ENCODE data around the gene MOGAT1. TPM values are rescaled to one million over a fixed set of nuclear protein-coding genes. Genes with fewer than 3 reads are reported as not detected.

MOGAT1 gene
- total RNA-seq, 1 donor from 2014 or later, result not detected

DNA sequence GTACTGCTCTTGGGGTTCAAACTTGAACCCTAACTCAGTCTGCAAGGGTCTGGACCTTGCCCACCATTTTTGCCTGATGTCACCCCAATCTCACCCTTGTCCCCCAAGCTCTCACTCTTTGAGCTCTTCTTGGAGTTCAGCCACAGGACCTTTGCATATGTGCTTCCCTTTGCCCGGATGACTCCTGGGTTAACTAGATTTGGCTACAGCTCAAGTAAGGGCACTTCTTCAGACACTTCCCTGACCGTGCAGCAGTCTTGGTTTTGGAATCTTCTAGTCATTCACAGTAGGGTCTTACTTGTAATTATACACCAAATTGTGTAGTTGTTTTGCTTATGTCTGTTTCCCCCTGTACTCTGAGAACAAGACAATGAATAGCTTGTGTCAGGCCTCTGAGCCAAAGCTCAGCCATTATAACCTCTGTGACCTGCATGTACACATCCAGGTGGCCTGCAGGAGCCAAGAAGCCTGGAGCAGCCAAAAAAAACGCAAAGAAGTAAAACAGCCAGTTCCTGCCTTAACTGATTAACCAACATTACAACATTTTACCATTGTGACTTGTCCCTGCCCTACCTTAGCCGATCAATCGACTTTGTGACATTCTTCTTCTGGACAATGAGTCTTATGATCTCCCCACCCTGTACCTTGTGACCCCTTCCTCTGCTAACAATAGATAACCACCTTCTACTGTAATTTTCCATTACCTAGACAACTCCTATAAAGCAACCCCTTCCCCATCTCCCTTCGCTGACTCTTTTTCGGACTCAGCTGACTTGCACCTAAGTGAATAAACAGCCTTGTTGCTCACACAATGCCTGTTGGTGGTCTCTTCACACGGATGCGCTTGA, 1.0 kb upstream of the MOGAT1 start:
- peaks cover 0 to 11% (median 4%) of the 10 kb centered on the region in 3 donors for H3K27me3 ChIP-seq (ENCODE audit: control insufficient read depth in 3 of 3, insufficient read depth in 3 of 3, low read length in 3 of 3)
- H3K9me3 ChIP-seq (ENCODE audit: control insufficient read depth in 3 of 3, low read length in 3 of 3), result no peaks in the 10 kb centered on the region
- H3K4me3 ChIP-seq (ENCODE audit: low read length in 3 of 3), result no peak overlapping the region
- H3K27ac ChIP-seq (ENCODE audit: low read depth, low read length), result no peak overlapping the region
- H3K4me1 ChIP-seq (ENCODE audit: control insufficient read depth in 3 of 3, insufficient read depth in 3 of 3, low read length in 3 of 3), result peaks cover 2 to 10% (median 10%) of the 10 kb centered on the region in 3 donors
- no peak overlapping the region for H3K9ac ChIP-seq (ENCODE audit: low read depth in 1 of 3, low read length in 3 of 3)
- no peaks in the 10 kb centered on the region for H3K36me3 ChIP-seq (ENCODE audit: control insufficient read depth in 3 of 3, insufficient read depth in 3 of 3, low read length in 3 of 3)

DNA sequence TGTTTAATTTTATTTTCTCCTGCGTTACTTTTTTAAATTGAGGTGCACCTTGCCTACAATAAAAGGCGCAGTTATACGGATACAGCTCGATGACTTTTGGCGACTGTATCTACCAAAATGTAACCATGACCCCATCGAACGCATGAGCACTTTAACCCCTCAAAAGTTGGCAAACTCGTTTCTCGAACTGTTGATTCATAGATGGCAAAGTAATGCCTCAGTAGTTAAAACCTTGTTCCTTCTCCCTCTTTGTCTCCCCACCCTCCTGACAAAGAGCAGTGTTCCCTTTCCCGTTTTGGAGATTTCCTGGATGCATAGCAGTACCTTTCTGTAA, 577 bp downstream of the MOGAT1 start:
- H3K36me3 ChIP-seq (ENCODE audit: control insufficient read depth in 3 of 3, insufficient read depth in 3 of 3, low read length in 3 of 3), result no peaks in the 10 kb centered on the region
- peak overlapping the region; percentile 54 to 83 (median 60) for H3K9ac ChIP-seq (ENCODE audit: low read depth in 1 of 3, low read length in 3 of 3)
- H3K4me3 ChIP-seq (ENCODE audit: low read length in 3 of 3), result peak overlapping the region; percentile 70 to 79 (median 75)
- H3K27ac ChIP-seq (ENCODE audit: low read depth, low read length), result no peak overlapping the region
- peaks cover 0 to 11% (median 4%) of the 10 kb centered on the region in 3 donors for H3K27me3 ChIP-seq (ENCODE audit: control insufficient read depth in 3 of 3, insufficient read depth in 3 of 3, low read length in 3 of 3)
- no peaks in the 10 kb centered on the region for H3K9me3 ChIP-seq (ENCODE audit: control insufficient read depth in 3 of 3, low read length in 3 of 3)
- H3K4me1 ChIP-seq (ENCODE audit: control insufficient read depth in 3 of 3, insufficient read depth in 3 of 3, low read length in 3 of 3), result peaks cover 2 to 10% (median 10%) of the 10 kb centered on the region in 3 donors

DNA sequence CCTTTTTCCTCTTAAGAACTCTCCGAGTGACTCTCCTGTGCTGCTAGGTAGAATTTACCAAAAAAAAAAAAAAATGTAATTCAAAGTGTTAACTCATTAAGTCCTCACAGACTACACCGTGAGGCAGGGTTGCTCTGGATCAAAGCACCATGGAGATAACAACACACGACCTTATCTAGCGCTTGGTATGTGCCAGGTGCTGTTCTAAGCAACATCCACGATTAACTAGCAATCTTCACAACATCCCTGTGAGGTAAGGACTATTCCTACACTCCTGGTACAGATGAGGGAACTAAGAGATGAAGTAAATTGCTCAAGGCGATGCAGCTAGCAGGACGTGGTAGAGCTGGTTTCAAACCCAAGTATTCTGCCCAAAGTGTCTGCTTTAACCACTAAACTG, 1.8 kb downstream of the MOGAT1 start:
- Histone ChIP-seq H3K9ac (ENCODE audit: low read depth in 1 of 3, low read length in 3 of 3) (no peak overlapping the region), H3K9me3 (ENCODE audit: control insufficient read depth in 3 of 3, low read length in 3 of 3) (no peaks in the 10 kb centered on the region), H3K27me3 (ENCODE audit: control insufficient read depth in 3 of 3, insufficient read depth in 3 of 3, low read length in 3 of 3) (peaks cover 0 to 11% (median 4%) of the 10 kb centered on the region in 3 donors), H3K27ac (ENCODE audit: low read depth, low read length) (no peak overlapping the region), H3K36me3 (ENCODE audit: control insufficient read depth in 3 of 3, insufficient read depth in 3 of 3, low read length in 3 of 3) (no peaks in the 10 kb centered on the region), H3K4me3 (ENCODE audit: low read length in 3 of 3) (no peak overlapping the region), H3K4me1 (ENCODE audit: control insufficient read depth in 3 of 3, insufficient read depth in 3 of 3, low read length in 3 of 3) (peaks cover 2 to 10% (median 10%) of the 10 kb centered on the region in 3 donors)

DNA sequence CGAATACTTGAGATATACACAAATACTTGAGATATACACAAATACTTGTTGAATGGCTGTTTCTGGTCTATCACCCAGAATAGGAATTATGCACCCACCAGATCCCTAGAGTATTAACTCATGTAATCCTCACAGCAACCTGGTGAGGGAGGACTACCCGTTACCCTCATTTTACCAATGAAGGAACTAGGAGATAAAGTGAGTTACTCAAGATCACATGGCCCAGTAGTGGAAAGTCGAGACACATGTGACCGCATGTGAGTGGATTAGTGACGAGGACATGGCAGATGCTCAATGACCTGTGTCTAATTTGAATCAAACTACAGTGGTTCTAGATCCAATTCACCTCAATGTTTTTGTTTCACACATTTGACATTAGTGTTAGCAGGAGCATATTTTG, 2.4 kb downstream of the MOGAT1 start:
- peaks cover 0 to 13% (median 4%) of the 10 kb centered on the region in 3 donors for H3K27me3 ChIP-seq (ENCODE audit: control insufficient read depth in 3 of 3, insufficient read depth in 3 of 3, low read length in 3 of 3)

DNA sequence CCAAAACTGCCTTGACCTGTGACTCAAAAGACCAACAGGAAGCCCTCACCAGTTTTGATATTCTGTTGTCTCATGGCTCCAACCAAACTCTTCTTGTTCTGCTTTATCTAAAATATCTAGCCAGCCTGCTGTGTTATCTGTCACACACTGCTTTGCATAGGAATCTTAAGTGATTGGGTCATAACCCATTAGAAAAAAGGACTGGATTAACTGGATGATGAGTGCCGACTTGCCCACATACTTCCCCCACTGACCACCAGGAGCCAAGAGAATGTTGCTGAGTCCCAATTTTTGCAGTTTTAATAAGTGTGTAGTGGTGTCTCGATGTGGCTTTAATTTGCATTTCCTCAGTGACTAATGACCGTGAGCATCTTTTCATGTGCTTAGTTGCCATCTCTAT, 6.5 kb downstream of the MOGAT1 start:
- Histone ChIP-seq H3K27ac (ENCODE audit: low read depth, low read length) (no peak overlapping the region), H3K4me3 (ENCODE audit: low read length in 3 of 3) (no peak overlapping the region), H3K9ac (ENCODE audit: low read depth in 1 of 3, low read length in 3 of 3) (no peak overlapping the region), H3K9me3 (ENCODE audit: control insufficient read depth in 3 of 3, low read length in 3 of 3) (no peaks in the 10 kb centered on the region), H3K4me1 (ENCODE audit: control insufficient read depth in 3 of 3, insufficient read depth in 3 of 3, low read length in 3 of 3) (no peaks in the 10 kb centered on the region), H3K36me3 (ENCODE audit: control insufficient read depth in 3 of 3, insufficient read depth in 3 of 3, low read length in 3 of 3) (no peaks in the 10 kb centered on the region), H3K27me3 (ENCODE audit: control insufficient read depth in 3 of 3, insufficient read depth in 3 of 3, low read length in 3 of 3) (peaks cover 0 to 7% (median 4%) of the 10 kb centered on the region in 3 donors)

More for the DNA sequence above, 2.4 kb downstream of the MOGAT1 start:
- no peak overlapping the region for H3K9ac ChIP-seq (ENCODE audit: low read depth in 1 of 3, low read length in 3 of 3)
- H3K9me3 ChIP-seq (ENCODE audit: control insufficient read depth in 3 of 3, low read length in 3 of 3), result no peaks in the 10 kb centered on the region
- H3K27ac ChIP-seq (ENCODE audit: low read depth, low read length), result no peak overlapping the region
- no peaks in the 10 kb centered on the region for H3K36me3 ChIP-seq (ENCODE audit: control insufficient read depth in 3 of 3, insufficient read depth in 3 of 3, low read length in 3 of 3)
- H3K4me1 ChIP-seq (ENCODE audit: control insufficient read depth in 3 of 3, insufficient read depth in 3 of 3, low read length in 3 of 3), result peaks cover 2 to 10% (median 10%) of the 10 kb centered on the region in 3 donors
- H3K4me3 ChIP-seq (ENCODE audit: low read length in 3 of 3), result no peak overlapping the region

DNA sequence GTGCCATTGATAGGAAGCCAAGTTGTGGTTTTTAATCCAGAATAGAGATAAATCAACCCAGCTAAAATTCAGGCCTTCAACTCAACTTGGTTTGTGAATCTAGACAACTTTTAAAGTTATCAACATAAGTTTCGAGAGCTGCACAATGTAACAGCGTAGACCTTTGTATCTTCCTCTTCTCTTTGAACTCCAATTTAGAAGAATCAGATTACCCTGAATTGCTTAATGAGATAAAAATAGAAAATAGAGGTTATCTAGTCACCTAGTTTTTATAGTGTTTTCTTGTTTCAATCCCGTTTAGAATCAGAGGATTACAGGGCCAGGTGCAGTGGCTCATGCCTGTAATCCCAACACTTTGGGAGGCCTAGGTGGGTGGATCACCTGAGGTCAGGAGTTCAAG, 12.3 kb downstream of the MOGAT1 start:
- Histone ChIP-seq H3K9me3 (ENCODE audit: control insufficient read depth in 3 of 3, low read length in 3 of 3) (no peaks in the 10 kb centered on the region), H3K9ac (ENCODE audit: low read depth in 1 of 3, low read length in 3 of 3) (no peak overlapping the region), H3K4me1 (ENCODE audit: control insufficient read depth in 3 of 3, insufficient read depth in 3 of 3, low read length in 3 of 3) (no peaks in the 10 kb centered on the region), H3K4me3 (ENCODE audit: low read length in 3 of 3) (no peak overlapping the region), H3K27ac (ENCODE audit: low read depth, low read length) (no peak overlapping the region), H3K36me3 (ENCODE audit: control insufficient read depth in 3 of 3, insufficient read depth in 3 of 3, low read length in 3 of 3) (no peaks in the 10 kb centered on the region), H3K27me3 (ENCODE audit: control insufficient read depth in 3 of 3, insufficient read depth in 3 of 3, low read length in 3 of 3) (peaks cover 0 to 6% (median 0%) of the 10 kb centered on the region in 3 donors)

DNA sequence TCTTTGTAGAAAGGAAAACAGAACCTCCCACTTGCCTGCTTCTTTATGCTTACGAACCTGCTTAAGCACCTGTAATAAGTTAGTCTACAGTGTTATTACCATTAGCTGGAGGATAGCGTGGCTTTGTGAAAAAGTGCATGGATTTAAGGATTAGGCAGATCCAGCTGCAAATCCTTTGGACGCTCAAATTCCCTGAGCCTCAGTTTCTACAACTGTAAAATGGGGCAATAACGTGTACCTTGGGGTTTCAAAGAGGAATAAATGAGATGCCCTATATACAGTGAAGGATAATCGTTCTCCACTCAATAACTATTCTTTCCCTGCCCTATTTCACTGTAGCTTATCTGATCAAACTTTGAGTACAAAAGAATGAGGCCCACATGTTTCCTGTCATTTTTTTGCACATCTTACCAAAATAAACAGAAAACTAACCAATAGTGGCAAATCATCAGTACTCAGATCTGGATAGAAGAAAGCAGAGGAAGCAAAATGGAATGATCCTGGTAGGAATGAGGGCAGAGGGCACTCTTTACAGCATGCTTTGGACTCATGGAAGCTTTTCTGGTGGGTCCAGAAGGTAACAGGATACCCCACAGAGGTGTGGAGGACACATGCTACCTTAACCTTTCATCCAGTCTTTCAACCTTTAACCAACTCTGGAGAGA, 14.8 kb downstream of the MOGAT1 start:
- no peaks in the 10 kb centered on the region for H3K9me3 ChIP-seq (ENCODE audit: control insufficient read depth in 3 of 3, low read length in 3 of 3)
- H3K36me3 ChIP-seq (ENCODE audit: control insufficient read depth in 3 of 3, insufficient read depth in 3 of 3, low read length in 3 of 3), result no peaks in the 10 kb centered on the region
- H3K4me1 ChIP-seq (ENCODE audit: control insufficient read depth in 3 of 3, insufficient read depth in 3 of 3, low read length in 3 of 3), result peaks cover 0 to 2% (median 0%) of the 10 kb centered on the region in 3 donors

DNA sequence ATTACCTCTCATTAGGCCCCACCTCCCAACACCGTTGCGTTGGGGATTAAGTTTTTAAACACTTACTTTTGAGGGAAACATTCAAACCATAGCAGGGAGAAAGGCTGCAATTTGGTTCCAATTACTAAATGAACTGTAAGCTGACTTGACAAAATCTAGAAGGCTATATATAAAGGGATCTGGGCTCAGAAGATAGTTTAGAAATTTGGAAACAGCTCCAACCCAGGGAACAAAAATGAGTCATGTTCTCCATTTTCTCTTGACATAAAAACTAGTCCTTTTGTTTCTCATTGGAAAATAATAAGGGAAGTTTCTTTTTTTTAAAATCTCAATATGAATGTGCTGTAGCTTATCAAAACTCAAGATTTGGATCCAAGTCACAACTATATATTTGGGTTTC, 17.5 kb downstream of the MOGAT1 start:
- Histone ChIP-seq H3K27ac (ENCODE audit: low read depth, low read length) (no peak overlapping the region), H3K9me3 (ENCODE audit: control insufficient read depth in 3 of 3, low read length in 3 of 3) (no peaks in the 10 kb centered on the region), H3K4me1 (ENCODE audit: control insufficient read depth in 3 of 3, insufficient read depth in 3 of 3, low read length in 3 of 3) (peaks cover 0 to 2% (median 0%) of the 10 kb centered on the region in 3 donors), H3K36me3 (ENCODE audit: control insufficient read depth in 3 of 3, insufficient read depth in 3 of 3, low read length in 3 of 3) (no peaks in the 10 kb centered on the region), H3K27me3 (ENCODE audit: control insufficient read depth in 3 of 3, insufficient read depth in 3 of 3, low read length in 3 of 3) (no peaks in the 10 kb centered on the region), H3K9ac (ENCODE audit: low read depth in 1 of 3, low read length in 3 of 3) (no peak overlapping the region), H3K4me3 (ENCODE audit: low read length in 3 of 3) (no peak overlapping the region)

More for the DNA sequence above, 14.8 kb downstream of the MOGAT1 start:
- no peaks in the 10 kb centered on the region for H3K27me3 ChIP-seq (ENCODE audit: control insufficient read depth in 3 of 3, insufficient read depth in 3 of 3, low read length in 3 of 3)
- H3K9ac ChIP-seq (ENCODE audit: low read depth in 1 of 3, low read length in 3 of 3), result no peak overlapping the region
- no peak overlapping the region for H3K27ac ChIP-seq (ENCODE audit: low read depth, low read length)
- H3K4me3 ChIP-seq (ENCODE audit: low read length in 3 of 3), result no peak overlapping the region

DNA sequence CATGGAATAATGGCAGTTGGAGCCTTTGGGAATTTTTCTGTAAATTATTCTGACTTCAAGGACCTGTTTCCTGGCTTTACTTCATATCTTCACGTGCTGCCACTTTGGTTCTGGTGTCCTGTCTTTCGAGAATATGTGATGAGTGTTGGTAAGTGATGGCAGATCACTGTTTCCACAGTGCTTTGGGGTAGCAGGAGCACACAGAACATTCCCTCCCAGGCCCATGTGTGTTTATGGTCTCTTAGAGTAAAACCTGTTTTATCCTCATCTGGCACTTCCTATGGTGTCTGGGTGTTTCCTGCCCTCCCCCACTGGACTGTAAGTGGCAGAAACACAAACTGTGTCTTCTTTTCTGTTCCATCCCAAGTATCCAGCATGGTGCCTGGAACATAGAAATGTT, 17.9 kb downstream of the MOGAT1 start:
- Histone ChIP-seq H3K9me3 (ENCODE audit: control insufficient read depth in 3 of 3, low read length in 3 of 3) (no peaks in the 10 kb centered on the region), H3K27ac (ENCODE audit: low read depth, low read length) (no peak overlapping the region), H3K4me3 (ENCODE audit: low read length in 3 of 3) (no peak overlapping the region), H3K4me1 (ENCODE audit: control insufficient read depth in 3 of 3, insufficient read depth in 3 of 3, low read length in 3 of 3) (peaks cover 0 to 2% (median 0%) of the 10 kb centered on the region in 3 donors), H3K9ac (ENCODE audit: low read depth in 1 of 3, low read length in 3 of 3) (no peak overlapping the region), H3K27me3 (ENCODE audit: control insufficient read depth in 3 of 3, insufficient read depth in 3 of 3, low read length in 3 of 3) (no peaks in the 10 kb centered on the region), H3K36me3 (ENCODE audit: control insufficient read depth in 3 of 3, insufficient read depth in 3 of 3, low read length in 3 of 3) (no peaks in the 10 kb centered on the region)

DNA sequence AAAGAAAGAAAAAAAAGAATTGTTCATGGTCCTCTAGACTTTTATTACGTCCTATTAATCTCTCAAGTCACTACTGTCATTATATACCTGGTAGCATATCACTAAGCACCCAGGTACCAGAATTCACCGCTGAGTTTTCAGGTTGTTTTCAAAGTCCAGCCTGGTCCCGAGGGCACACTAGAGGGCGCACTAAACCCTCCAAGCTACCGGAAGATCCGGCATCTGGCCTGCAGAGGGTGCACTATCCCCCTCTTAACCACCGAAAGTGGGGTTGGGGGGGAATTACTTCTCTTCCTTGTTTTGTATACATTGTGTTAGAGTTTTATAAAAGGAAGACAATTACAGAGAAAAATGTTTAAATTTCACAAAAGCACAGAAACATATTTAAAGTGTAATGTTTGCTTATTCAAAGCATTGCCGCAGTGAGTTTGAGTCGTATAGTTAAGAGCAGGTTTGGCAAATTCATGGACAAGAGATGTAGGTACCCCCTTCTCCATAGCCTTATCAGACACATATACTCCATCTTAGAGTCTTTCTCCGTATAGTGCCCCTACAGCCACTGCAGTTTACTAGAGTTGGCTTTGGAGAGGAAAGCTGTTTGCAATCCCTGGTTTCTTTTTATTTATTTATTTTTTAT, 19.2 kb downstream of the MOGAT1 start:
- no peaks in the 10 kb centered on the region for H3K27me3 ChIP-seq (ENCODE audit: control insufficient read depth in 3 of 3, insufficient read depth in 3 of 3, low read length in 3 of 3)
- H3K4me3 ChIP-seq (ENCODE audit: low read length in 3 of 3), result no peak overlapping the region
- no peak overlapping the region for H3K27ac ChIP-seq (ENCODE audit: low read depth, low read length)
- no peaks in the 10 kb centered on the region for H3K36me3 ChIP-seq (ENCODE audit: control insufficient read depth in 3 of 3, insufficient read depth in 3 of 3, low read length in 3 of 3)
- peaks cover 0 to 2% (median 0%) of the 10 kb centered on the region in 3 donors for H3K4me1 ChIP-seq (ENCODE audit: control insufficient read depth in 3 of 3, insufficient read depth in 3 of 3, low read length in 3 of 3)
- H3K9ac ChIP-seq (ENCODE audit: low read depth in 1 of 3, low read length in 3 of 3), result no peak overlapping the region
- H3K9me3 ChIP-seq (ENCODE audit: control insufficient read depth in 3 of 3, low read length in 3 of 3), result no peaks in the 10 kb centered on the region

Data from skeletal muscle tissue (tissue), 4 donors.